ENCODE results near the gene C3orf33.
A peak's percentile ranks its signal among the peaks of the same experiment; 100 is the strongest.

The C3orf33 gene

GRCh38 chr3:155782390-155782953 is 23.6 kb downstream of the C3orf33 start:
- no peak for FAIRE-seq

DNA sequence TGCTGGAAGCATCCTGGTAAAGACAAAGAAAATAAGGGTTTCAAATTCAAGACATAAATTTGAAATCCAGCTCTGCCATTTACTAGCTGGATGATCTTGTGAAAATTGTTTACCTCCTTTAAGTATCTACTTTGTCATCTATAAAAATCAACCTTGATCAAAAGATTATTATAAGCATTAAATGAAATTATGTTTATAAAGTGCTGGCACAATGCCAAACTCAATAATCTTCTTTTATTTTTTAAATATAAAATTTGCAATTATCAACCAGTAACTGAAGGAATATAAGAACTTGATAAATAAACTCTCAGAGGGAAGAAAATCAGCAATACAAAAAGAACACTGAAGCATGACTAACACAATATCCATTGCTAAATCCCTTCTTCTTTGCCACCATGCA is 25.8 kb downstream of the C3orf33 start:
- peak; percentile 39 for FAIRE-seq

GRCh38 chr3:155778462-155778861 is 27.6 kb downstream of the C3orf33 start:
- no peak for FAIRE-seq

DNA sequence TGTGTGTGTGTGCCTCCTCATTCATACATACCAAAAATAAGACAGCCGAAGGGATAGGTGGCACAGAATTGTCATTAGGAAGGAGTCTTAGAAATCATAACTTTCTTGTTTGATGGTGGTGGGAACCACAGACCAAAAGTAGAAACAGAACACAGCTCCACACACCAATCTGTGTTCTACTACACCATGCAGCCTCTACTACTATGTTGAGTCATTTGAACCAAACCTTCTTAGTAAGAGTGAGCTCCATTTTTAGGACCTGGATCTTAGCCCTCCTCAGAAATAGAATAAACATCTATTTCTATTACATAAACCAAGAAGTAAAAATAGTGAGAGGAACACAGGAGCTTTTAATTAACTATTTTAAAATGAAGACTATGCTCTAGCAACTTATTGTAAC is 33.3 kb downstream of the C3orf33 start:
- no peak for FAIRE-seq

- FAIRE-seq, result no peak
These were observed 35.0 kb downstream of the C3orf33 start for GRCh38 chr3:155771126-155771525.

GRCh38 chr3:155766206-155766605 is 39.9 kb downstream of the C3orf33 start:
- FAIRE-seq, result no peak

DNA sequence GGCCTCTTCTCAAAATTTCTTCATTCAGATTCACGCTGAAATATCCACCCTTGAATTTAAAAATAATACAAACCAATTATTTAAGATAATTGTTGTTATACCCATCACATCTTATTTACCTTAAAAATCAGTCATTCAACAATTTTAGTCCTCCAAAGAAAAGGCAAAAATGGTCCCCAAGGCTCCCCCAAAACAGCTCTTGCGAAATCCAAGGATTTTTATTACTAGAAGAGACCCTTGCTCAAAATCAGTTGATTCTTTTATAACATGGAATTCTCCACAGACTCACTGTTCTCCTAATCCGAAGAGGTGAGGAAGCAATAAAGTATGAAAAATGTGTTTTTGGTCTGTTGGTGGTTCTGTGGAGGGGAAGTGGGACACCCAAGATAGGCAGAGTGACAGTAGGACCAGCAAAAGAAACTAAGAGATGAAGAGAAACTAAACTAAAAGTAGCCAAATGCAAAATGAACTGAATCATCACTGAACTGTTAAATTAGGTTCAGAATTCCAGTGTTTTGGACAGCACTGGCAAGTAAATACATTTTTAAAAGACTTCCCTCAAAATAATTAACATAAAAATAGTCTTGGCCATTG is 42.1 kb downstream of the C3orf33 start:
- no peak for FAIRE-seq

DNA sequence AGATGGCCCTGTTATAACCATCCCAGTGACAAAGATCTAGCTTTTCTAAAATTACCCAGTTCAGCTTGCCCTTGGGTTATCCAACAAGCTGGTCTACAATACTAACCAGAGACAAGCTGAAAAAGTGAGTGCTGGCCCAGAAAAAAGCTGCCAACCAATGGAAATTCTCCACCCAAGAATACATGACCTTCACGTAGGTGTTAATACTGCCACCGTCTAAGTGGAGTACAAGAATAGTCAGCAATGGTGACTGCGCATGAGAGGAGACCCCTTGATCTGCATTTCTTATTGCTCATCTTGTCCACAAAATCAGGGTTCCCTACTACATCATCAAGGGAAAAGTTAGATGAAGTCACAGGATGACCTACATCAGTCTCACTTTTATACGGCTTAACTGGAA is 45.4 kb downstream of the C3orf33 start:
- no peak for FAIRE-seq

GRCh38 chr3:155757577-155757976 is 48.5 kb downstream of the C3orf33 start:
- FAIRE-seq, result no peak

DNA sequence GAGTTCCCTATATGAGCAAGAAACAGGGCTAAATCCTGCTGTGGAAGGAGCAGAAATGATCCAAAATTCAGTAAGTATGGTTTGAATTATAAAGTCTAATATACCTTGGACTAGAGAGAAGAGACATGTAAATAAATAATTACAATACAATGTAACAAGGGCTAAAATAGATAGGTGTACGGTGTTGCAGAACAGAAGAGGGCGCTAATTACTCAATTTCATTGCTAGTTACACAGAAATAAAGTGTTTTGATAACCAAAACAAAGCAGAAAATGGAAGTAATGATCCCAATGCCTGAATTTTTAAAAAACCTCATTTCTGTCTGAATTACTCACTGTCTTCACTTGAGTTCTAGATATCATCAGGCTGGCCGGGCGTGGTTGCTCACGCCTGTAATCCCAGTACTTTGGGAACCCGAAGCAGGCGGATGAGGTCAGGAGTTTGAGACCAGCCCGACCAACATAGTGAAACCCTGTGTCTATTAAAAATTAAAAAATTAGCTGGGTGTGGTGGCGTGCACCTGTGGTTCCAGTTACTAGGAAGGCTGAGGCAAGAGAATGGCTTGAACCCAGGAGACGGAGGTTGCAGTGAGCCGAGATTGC is 52.9 kb downstream of the C3orf33 start:
- peak; percentile 88 for FAIRE-seq

DNA sequence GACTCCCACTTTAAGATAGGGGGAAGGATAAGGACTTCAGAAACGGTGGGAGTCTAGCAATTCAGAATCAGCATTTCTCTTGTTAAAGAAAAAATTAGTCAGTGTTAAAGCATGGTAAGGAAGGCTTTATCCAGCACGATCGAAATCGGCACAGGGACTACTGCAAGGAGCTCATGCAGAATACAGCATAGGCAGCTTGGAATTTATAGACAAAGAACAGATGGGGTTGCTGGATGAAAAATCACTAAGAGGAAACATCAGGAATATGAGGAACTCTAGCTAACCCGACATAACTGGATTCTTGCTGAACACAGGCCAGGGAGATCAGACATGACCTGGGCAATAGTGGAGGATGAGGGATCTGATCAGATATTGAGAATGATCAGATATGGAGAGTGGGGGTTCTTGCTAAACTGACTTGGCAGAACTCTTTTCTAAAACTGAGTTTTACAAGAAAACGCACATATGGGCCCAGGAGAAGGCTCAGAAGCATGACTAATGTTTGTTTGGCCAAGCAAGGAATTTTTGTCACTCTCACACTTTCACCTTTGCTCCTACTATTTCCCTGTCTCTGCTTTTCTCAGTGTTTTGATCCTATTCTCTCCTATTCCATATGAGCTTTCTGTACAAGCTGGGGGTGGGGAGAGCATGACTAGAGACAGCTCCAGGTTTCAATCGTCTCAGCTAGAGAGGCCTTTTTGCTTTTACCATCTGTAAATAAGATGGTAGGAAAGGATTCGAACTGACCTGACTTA is 57.3 kb downstream of the C3orf33 start:
- FAIRE-seq, result no peak

- no peak for FAIRE-seq
These were observed 58.2 kb downstream of the C3orf33 start for GRCh38 chr3:155747946-155748290.

- no peak for FAIRE-seq
These were observed 58.7 kb downstream of the C3orf33 start for GRCh38 chr3:155747286-155747945.

DNA sequence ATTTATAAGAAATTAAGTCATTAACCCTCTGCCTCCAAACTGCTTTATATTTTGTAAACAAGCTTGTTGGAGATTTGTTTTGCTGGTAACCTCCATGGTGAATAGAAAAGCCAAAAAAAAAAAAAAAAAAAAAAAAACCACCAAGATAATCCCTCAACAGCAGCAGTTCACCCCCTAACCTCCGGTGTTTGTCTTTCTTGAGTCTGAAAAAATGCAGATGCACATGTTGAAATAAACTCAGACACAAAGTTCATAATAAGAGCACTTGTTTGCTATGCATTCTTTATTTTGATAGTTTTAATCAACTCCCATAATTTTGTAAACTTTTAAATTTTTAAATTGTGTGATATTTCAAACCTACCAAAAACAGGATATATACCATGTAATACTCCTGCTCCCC is 59.4 kb downstream of the C3orf33 start:
- FAIRE-seq, result no peak

DNA sequence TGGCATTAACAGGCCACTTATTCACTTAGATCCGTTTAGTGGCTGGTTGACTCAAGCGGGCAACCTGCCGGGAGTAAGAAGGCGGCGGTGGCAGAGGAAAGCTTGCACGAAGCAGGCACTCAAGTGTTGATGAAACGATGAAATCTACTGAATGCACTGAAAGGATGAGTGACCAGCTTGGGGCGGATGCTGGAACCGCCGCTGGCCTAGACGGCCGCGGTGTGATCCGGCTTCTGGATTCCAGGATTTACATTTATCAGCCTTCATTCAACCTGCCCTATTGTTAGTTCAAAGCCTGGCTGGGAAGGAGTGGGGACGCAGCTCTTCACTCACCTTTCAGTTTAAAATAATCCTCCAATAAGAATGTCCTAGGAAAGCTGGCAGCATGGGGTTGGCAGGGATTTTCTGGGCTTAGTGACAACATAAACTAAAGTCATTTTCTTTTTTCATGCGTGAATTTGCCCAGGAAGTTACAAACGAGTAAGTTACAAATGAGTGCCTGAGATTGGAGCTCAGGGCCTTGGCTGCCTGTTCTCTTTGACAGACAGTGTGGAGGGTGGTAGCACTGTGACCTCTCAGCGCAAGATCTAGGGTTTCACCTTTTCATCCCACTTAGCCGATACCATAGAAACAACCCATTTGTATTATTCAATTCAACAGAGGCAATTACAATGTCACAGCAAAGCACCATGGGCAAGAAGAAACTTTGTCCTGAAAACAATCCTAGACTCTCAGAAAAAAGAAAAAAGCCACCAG is 60.1 kb downstream of the C3orf33 start:
- no peak for FAIRE-seq

DNA sequence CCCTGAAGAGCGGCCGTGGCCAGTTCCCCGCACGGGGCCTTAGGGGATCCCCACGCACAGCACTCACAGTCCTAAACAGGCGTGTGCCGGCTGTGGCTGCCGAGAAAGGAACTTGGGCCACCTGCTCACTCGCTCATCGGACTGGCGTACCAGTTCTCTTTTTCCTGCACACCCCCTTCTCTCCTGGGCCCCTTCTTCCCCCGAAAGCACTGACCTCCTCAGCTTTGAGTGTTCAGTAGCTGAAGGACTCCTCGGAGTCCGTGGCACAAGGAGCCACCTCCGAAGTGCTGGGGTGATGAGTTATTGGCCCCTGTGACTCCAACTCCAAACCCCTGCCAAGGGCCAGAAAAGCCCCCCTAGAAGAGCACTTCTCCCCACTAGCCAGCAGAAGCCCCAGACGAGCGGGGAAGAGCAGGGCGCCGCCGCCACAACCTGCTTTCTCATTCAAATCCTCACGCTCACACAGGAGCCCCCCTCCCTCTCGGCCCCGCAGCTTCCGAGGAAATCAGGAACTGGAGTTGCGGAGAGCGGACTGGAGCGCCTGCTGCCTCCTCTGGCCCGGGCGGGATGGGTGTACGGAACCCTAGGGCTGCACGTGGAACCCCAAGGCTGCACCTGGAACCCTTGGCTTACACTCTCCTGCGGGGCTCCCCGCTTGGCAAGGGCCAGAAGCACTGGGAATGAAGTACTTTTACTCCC is 61.3 kb downstream of the C3orf33 start, which contains the start of gene PLCH1:
Gene PLCH1 (minus strand): TSS at position 446 of the 699 bp plus-strand sequence. CDS start 40,847 bp downstream, outside the sequence.
- no peak for FAIRE-seq

- no peak for FAIRE-seq
These were observed 62.0 kb downstream of the C3orf33 start for GRCh38 chr3:155744010-155744625.

DNA sequence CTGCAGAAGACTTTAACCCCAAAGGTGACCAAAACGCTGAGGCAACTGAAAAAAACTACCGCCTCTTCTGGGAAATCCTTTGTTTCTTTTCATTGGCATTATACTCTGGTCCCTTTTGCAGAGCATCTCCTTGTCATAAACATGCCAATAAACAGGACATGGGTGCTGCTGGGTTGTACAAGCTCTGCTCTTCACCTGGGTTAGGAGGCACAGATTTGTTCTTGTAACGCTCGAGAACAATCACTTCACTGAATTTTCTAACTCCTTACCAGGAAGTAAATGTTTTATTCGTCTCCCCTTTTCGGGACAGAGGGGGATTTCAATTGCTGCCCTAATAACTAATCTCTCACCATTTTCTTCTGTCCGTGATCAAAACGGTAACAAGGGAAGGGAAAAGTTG is 62.5 kb downstream of the C3orf33 start:
- no peak for FAIRE-seq

GRCh38 chr3:155742349-155742965 is 63.6 kb downstream of the C3orf33 start:
- FAIRE-seq, result no peak

GRCh38 chr3:155741603-155742002 is 64.5 kb downstream of the C3orf33 start:
- FAIRE-seq, result no peak

DNA sequence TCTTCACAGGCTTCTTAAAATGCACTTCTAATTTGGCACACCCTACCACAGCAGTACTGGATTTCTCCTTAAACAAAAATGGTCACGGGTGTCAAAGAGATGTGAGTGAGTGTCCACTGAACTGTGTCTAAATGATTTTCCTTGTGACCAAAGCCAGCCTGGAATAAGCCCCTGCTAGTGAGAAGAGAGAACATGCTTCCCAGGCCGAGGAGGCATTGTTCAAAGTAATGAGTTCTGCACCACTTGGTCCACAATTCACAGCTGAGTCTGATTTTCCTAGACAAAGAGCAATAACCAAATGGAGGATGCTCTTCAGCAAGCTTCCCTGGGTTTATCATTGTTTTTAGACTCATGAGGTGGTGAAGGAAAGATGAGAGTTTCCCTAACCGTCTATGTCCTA is 65.0 kb downstream of the C3orf33 start:
- no peak for FAIRE-seq
